Measurements from ENCODE around the gene SNX1.

SNX1 gene

GRCh38 chr15:64133623-64134344 lies 38.0 kb downstream of the SNX1 start:
- no peak for TF ChIP-seq CTCF (IDR thresholded peaks at IDR 0.05; ENCODE audit: insufficient read depth, low read depth, low read length, missing control alignments)
- DNase-seq (ENCODE audit: low read depth): no peak
- no peak overlapping the region for H3K4me3 ChIP-seq (ENCODE audit: low read depth, low read length)

- H3K4me3 ChIP-seq (ENCODE audit: low read depth, low read length): no peak overlapping the region
- DNase-seq (ENCODE audit: low read depth): no peak
- TF ChIP-seq CTCF (IDR thresholded peaks at IDR 0.05; ENCODE audit: insufficient read depth, low read depth, low read length, missing control alignments): no peak
Observed at GRCh38 chr15:64134345-64134829, 38.6 kb downstream of the SNX1 start.

- TF ChIP-seq CTCF (IDR thresholded peaks at IDR 0.05; ENCODE audit: insufficient read depth, low read depth, low read length, missing control alignments): no peak
- H3K4me3 ChIP-seq (ENCODE audit: low read depth, low read length): no peak overlapping the region
- DNase-seq (ENCODE audit: low read depth): no peak
Observed at GRCh38 chr15:64136347-64136746, 40.6 kb downstream of the SNX1 start.

GRCh38 chr15:64137226-64137833 lies 41.5 kb downstream of the SNX1 start:
- DNase-seq (ENCODE audit: low read depth): peak; percentile 21
- H3K4me3 ChIP-seq (ENCODE audit: low read depth, low read length): no peak overlapping the region
- peak; percentile 20 for TF ChIP-seq CTCF (IDR thresholded peaks at IDR 0.05; ENCODE audit: insufficient read depth, low read depth, low read length, missing control alignments)

- H3K4me3 ChIP-seq (ENCODE audit: low read depth, low read length): no peak overlapping the region
- no peak for DNase-seq (ENCODE audit: low read depth)
- TF ChIP-seq CTCF (IDR thresholded peaks at IDR 0.05; ENCODE audit: insufficient read depth, low read depth, low read length, missing control alignments): no peak
Observed at GRCh38 chr15:64138331-64138941, 42.7 kb downstream of the SNX1 start.

- no peak for DNase-seq (ENCODE audit: low read depth)
- no peak for TF ChIP-seq CTCF (IDR thresholded peaks at IDR 0.05; ENCODE audit: insufficient read depth, low read depth, low read length, missing control alignments)
- H3K4me3 ChIP-seq (ENCODE audit: low read depth, low read length): no peak overlapping the region
Observed at GRCh38 chr15:64141798-64142512, 46.2 kb downstream of the SNX1 start.

Measured in GM12865 (cell line).